ENCODE data around the gene SRSF3.
A peak's percentile ranks its signal among the peaks of the same experiment; 100 is the strongest.
"Not testable (repeated sequence)": the region's sequence is repeated elsewhere in the genome, so short reads cannot be mapped to it uniquely, and the experiment has no call there.

The SRSF3 gene

DNA sequence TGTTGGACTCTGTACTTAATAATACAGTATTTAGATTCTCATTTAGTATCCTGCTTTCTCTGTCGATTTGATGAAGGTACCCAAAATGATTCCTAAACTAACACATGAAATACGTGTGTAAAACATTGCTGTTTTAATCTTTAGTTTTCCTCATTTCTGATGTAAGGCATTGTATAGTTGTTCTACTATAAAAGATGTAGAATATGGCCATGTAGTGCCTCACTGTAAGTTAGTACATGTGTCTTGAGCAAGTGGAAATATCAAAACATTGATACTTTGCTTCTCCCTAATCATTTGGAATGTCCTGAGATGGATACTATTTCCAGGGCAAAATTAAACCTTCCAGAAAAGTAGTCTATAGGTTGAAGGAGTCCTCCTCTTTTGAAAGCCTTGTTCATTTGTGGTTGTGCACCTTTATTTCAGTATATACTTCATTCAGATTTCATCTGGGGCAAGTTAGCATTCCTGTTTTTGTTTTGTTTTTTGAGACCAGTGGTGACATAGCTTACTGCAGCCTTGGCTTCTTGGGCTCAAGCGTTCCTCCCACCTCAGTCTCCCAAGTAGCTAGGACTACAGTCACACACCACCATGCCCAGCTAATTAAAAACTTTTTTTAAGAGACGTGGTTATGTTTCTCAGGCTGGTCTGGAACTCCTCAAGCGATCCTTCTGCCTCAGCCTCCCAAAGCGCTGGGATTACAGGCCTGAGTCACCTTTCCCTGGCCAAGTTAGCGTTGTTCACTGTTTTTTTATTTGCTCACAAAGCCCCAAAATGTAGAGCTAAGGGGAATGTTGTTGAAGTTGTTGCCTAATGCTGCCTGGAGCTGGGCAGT, 11.6 kb downstream of the SRSF3 start:
- DNase-seq = no peak

DNA sequence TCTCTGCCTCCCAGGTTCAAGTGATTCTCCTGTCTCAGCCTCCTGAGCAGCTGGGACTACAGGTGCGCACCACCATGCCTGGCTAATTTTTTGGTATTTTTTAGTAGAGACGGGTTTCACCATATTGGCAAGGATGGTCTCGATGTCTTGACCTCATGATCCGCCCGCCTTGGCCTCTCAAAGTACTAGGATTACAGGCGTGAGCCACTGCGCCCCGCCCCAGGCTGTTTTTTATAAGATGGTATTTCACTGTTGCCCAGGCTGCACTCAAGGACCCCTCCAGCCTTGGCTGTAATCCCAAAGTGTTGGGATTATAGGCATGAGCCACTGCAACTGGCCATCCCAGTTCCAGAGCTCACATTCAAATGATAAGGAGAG, 13.1 kb downstream of the SRSF3 start:
- DNase-seq = not testable (repeated sequence)

DNA sequence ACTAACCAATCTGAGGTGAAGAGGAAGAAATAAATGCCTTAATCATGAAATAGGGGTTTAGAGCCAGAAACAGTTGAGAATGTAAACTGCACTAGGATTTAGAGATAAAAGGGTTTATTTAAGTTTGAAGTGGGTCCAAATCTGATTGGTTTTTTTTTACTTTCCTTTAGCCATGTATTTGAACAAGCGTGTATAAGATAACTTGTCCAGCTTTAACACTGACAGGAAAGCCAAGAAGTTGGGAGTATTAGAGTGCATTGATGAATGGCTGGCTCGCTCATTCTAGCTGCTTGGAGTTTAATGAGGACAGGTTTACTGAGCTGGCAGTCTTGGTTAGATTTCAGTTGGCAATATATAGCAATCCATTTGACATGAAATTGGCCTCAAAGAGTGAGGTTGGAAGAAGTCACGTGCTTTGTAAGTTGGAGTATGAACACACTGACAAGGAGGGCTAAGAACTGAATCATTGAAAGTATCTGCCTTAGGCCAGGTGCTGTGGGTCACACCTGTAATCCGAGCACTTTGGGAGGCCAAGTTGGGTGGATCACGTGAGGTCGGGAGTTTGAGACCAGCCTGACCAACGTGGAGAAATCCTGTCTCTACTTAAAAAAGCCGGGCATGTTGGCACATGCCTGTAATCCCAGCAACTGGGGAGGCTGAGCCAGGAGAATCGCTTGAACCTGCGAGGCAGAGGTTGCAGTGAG, 13.7 kb downstream of the SRSF3 start:
- DNase-seq = no peak

DNA sequence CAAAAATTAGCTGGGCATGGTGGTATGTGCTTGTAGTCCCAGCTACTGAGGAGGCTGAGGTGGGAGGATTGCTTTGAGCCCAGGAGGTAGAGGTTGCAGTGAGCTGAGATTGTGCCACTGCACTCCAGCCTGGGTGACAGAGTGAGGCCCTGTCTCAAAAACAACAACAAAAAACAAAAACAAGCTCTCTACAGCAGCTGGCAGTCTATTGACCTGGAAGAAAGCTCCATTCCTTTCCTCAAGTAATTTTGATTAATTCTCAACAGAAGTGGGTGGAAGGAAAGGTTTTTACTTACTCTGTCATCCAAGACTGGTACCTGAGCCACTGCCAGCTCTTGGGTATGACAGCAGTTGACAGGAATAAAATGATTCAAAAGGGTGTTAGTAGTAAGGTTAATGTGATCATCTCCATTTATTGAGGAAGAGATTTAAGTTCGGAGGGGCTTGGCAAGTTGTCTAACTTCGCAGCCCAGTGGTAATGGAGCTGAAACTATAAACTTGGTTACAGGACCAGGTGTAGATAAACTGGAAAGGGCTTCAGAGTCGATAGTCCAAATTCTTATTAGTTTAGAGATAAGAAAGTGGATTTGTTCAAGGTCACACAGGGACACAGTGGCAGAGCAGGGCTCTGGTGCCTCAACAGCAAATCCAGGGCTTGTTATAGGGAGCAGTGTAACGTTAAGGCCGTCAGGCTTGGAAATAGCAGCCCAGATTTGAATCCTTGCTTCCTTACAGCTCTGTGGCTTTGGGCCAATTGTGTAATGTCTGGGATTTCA, 14.8 kb downstream of the SRSF3 start:
- no peak for DNase-seq

DNA sequence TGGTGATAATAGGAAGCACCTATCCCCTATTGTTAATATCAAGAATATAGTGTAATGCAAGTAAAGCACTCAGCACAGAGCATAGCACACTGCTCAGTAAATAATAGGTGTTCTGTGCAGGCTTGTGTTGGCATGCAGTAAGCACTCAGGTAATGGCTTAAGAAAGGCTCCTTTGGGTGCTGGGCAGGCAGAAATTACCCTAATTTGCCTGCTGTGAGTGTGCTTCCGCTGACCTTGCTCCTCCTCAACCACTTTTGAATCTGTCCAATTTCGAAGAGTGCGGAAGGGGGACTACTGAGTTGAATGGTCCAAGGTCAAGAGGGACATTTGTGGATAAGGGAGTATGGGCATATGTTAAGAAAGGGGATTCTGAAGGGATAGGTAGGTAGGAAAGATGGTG, 15.4 kb downstream of the SRSF3 start:
- no peak for DNase-seq

DNA sequence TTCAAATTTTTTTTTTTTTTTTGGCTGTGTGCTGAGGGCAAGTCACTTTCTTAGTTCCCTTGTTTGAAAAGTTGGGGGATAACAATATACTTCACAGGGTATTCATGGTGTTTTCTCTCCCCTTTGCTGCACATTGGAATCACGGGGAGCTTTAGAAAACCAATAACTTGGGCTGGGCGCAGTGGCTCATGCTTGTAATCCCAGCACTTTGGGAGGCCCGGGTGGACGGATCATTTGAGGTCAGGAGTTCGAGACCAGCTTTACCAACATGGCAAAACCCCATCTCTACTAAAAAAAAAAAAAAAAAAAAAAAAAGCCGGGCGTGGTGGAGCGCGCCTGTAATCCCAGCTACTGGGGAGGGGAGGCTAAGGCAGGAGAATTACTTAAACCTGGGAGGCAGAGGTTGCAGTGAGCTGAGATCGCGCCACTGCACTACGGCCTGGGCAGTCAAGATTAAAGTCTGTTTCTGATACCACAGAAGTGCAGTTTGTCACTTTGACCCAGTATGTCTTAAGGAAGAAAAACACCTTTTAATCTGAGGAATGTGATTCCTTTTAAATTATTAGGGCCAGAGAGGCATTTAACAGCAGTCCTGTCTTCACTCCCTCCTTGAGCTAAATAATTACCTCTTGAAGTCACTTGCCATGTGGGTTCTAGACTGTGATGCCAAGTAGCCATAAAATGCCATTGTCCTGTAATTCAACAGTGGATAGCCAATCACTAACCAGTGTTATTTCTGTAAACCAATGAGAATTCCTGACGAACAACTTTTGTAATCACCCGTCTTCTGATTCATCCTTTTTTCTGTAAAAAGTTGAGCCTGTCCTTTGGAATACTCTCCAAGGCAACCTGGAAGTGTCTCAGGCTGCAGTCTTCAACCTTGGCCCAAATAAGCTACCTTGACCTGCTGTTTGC, 16.1 kb downstream of the SRSF3 start:
- DNase-seq = no peak

DNA sequence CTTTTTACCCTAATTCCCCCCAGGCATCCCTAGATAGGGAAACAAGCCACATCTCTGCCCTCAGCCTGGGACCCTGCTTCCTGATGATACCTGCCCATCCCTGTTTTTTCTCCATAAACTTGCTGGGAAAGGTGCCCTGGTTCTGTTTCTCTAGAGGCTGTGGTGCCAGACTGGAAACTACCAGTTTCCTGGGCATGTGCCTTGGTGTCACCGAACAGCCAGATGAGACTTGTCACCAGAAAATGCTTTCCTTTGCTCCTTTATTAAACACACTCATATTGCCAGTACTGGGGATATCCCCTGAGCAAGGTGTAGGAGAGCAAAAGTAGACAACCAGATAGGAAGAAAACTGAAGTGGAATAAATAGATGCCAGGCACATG, 16.8 kb downstream of the SRSF3 start:
- DNase-seq = no peak

DNA sequence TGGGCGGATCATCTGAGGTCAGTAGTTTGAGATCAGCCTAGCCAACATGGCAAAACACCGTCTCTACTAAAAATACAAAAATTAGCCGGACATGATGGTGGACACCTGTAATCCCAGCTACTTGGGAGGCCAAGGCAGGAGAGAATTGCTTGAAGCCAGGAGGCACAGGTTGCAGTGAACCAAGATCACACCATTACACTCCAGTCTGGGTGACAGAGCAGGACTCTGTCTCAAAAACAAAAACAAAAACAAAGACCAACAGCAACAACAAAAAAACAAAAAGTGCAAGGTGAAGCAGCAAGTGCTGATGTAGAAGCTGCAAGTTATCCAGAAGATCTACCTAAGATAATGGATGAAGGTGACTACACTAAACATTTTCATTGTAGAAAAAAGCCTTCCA, 17.5 kb downstream of the SRSF3 start:
- DNase-seq = not testable (repeated sequence)

DNA sequence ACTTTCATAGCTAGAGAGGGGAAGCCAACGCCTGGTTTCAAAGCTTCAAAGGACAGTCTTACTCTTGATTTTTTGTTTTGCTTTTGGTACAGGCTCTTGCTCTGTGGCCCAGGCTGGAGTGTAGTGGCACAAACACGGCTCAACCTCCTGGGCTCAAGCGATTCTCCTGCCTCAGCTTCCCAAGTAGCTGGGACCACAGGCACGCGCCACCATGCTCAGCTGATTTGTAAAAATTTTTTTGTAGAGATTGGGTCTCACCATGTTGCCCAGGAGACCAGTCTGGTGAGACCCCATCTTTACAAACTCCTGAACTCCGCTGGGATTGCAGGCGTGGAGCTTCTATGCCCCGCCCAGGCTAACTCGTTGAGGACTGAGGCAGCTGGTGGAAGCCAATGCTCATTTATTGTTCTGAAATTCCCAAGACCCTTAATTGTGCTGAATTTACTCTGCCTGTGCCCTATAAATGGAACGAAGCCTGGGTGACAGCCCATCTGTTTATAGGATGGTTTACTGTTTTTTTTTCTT, 18.0 kb downstream of the SRSF3 start:
- DNase-seq = no peak

DNA sequence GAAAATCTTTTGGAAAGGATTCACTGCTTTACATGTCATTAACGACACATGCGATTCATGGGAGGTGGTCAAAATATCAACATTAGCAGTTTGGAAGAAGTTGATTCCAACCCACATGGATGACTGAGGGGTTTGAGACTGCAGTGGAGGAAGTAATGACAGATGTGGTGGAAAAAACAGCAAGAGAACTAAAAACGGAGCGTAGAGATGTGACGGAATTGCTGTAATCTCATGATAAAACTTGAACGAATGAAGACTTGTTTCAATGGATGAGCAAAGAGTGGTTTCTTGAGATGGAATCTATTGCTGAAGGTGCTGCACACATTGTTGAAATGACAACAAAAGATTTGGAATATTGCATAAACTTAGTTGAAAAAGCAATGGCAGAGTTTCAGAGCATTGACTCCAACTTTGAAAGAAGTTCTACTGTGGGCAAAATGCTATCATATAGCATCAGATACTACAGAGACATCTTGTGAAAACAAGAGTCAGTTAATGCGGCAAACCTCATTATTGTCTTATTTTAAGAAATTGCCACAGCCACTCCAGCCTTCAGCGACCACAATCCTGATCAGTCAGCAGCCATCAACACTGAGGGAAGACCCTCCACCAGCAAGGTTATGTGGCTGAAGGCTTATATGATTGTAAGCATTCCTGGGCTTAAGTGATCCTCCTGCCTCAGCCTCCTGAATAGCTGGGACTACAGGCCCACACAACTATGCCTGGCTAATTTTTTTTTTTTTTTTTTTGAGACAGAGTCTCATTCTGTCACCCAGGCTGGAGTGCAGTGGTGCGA, 19.2 kb downstream of the SRSF3 start:
- DNase-seq = no peak

DNA sequence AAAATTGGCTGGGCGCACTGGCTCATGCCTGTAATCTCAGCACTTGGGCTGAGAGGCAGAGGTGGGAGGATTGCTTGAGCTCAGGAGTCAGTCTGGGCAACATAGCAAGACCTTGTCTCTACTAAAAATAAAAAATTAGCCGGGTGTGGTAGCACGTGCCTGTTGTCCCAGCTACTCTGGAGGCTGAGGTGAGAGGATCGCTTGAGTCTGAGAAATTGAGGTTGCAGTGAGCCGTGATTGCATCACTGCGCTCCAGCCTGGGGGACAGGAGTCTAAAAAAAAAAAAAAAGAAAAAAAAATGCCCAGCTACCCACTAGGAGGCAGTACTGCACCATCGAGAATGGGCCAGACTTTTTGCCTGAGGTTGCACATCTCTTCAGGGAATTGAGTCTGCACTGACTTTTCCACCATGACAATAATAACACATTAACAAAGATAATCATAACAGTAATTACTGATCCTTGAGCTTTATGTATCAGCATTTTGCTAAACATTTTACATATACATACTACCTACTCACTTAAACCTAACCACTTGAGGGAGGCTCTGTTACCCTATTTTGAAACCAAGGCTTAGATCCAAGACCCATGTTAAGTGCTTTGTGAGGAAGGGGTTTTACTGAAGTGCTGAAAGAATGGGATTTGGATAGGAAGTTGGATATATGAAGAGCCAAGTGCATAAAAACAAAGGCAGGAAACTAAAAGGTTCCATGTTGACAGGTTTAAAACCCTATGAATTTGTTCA, 21.0 kb downstream of the SRSF3 start:
- DNase-seq = no peak

DNA sequence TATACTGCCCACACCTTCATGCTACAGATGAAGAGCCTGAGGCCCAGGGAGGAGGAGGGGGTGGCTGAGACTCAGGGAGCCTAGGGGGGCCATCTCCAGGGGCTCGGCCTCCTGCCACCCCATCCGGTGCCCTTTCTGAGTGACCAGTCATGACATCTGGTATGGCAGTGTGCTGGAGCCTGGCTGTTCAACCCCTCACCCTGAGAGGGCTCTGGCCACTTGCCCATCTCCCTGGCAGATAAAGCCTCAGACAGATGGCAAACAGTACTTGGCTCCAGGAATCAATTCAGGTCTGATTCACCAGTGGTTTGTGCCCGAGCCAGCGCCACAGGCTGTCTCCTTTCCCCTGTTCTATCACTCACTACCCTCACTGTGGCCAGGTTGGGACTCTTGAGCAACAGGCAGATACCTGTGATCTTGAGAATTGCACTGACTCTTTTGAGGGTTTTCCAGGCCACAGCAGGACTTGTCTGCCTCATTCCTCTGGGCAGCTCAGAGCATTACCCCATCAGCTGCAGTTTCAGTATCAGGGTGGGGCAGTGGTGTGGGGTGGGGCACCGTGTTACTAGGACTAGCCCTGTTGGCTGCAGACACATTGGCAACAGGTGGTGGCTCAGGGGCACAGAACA, 22.8 kb downstream of the SRSF3 start:
- peak; percentile 61 for DNase-seq

DNA sequence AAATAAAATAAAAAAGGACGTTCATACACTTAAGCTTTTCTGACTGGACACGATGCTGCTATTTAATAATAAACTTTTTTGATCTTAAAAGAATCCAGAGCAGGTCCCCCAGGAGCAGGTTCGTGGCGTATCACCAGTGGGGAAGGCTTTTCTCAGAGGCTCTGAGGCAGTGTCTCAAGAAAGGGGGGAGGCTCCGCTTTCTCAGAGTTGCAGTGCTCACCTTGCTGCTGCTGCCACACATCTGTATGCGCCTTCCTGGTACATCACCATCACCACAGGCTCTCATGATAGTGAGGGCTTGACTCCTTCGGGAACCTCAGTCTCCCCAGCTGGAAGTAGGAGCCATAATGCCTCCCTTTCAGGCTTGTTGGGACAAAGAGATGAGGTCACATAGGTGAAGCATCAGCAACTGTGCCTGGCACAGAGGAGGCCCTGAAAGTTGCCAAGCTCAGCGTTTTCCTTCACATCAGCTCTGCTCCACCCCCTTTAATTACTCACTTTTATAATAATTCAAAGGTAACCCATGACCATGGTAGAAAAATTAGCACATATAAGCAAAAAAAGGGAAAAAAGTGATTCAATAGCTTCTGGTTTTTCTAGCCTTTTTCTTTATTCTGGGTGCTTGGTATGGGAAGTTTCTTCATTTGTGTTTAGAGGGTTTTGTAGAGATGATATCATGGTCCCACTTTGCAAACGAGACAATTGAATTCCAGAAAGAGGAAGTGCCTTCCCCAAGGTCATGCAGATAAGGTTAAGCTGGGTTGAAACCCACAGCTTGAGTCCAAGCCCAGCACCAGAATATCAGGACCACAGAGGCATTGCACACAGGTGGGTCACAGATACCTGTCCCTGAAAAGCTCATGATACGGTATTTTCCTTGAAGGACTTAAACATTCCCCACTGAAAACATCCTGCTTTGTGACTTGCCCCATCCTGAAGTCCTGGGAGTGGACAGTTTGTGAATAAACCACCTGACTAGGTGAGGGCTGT, 24.5 kb downstream of the SRSF3 start:
- no peak for DNase-seq

DNA sequence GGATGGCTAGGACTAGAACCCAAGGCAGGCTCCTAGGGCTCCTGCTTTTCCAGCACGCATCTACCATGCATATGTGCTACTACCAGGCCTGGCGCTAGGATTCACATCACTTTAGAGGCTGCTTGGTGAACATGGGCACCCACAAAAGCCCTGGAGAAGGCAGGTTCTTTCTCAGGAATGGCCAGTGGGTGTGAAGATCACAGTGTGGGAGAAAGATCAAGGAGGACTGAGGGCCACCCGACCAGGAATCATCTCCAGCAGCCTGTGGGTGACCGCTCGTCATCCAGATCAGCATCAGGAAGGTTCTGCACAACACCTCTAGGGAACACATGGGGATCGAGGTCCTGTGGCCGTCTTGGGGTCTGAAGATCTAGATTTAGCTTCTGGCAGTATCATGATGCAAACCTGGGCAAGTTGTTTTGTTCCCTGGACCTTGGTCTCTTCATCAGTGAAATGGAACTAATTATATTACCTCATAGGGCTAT, 27.3 kb downstream of the SRSF3 start:
- DNase-seq = no peak

DNA sequence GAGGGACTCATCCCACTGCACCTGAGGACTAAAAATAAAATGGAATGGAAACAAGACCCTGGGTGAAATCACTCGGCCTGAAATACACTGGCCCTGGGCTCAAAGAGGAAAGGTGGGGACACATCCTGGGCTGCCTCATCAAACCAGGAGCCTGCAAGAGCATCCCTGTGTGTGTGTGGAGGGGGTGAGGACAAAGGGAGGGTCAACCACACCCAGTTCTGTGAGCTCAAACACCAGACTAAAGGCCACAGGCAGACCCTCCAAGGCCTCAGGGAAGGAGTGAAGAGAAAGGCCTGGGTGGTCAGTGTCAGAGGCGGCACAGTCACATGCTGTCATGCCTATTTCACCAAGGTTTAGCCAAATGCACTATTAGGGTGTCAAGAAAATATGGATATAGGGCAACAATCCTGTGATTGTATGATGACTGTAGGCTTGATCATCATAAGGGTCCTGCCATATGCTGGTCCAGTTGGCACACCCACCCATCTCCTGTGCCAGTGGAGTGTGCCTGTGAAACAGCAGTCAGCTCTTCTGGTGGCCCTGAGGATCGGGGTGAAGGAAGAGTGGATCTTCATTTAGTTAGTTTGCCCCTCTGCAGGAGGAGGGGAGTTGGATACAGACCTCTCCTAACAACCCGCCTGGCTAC, 28.9 kb downstream of the SRSF3 start:
- no peak for DNase-seq

DNA sequence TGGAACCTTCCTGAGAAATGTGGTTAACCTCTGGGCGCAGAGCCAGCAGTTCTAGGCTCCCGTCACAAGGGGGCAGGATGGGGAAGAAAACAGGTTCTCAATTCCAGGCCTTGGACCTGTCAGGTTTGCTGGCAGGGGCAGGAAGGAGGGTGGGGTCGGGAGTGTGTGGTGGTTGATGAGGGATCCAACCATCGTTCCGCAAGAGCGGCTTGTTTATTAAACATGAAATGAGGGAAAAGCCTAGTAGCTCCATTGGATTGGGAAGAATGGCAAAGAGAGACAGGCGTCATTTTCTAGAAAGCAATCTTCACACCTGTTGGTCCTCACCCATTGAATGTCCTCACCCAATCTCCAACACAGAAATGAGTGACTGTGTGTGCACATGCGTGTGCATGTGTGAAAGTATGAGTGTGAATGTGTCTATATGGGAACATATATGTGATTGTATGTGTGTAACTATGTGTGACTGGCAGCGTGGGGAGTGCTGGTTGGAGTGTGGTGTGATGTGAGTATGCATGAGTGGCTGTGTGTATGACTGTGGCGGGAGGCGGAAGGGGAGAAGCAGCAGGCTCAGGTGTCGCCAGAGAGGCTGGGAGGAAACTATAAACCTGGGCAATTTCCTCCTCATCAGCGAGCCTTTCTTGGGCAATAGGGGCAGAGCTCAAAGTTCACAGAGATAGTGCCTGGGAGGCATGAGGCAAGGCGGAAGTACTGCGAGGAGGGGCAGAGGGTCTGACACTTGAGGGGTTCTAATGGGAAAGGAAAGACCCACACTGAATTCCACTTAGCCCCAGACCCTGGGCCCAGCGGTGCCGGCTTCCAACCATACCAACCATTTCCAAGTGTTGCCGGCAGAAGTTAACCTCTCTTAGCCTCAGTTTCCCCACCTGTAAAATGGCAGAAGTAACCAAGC, 29.6 kb downstream of the SRSF3 start:
- peak; percentile 27 for DNase-seq

All from DMS153 (cell line).